Epidermal melanocyte (primary cell): ENCODE data around the gene GARNL3.

Source experiments
- DNase-seq: peaks from one replicate; pipeline ENCODE4 v3.0.0; 2011; ENCODE audit warnings: low spot score; ENCODE audit not compliant: insufficient read length

GARNL3 gene

GRCh38 chr9:127346584-127346983 is 82.0 kb downstream of the GARNL3 start:
- no peak for DNase-seq

GRCh38 chr9:127347831-127348776 is 83.5 kb downstream of the GARNL3 start:
- peak; percentile 48 for DNase-seq

- no peak for DNase-seq
These were observed 85.0 kb downstream of the GARNL3 start for GRCh38 chr9:127349483-127350113.

- no peak for DNase-seq
These were observed 86.9 kb downstream of the GARNL3 start for GRCh38 chr9:127351182-127352166.

- no peak for DNase-seq
These were observed 89.3 kb downstream of the GARNL3 start for GRCh38 chr9:127353882-127354281.

- no peak for DNase-seq
These were observed 92.3 kb downstream of the GARNL3 start for GRCh38 chr9:127356906-127357305.

GRCh38 chr9:127358023-127358535 is 93.5 kb downstream of the GARNL3 start:
- DNase-seq: no peak

GRCh38 chr9:127358770-127359169 is 94.2 kb downstream of the GARNL3 start:
- DNase-seq: no peak

- DNase-seq: no peak
These were observed 95.7 kb downstream of the GARNL3 start for GRCh38 chr9:127360250-127360649.

GRCh38 chr9:127360829-127361228 is 96.3 kb downstream of the GARNL3 start:
- DNase-seq: no peak

GRCh38 chr9:127361561-127361960 is 97.0 kb downstream of the GARNL3 start:
- no peak for DNase-seq

GRCh38 chr9:127362829-127363228 is 98.3 kb downstream of the GARNL3 start:
- DNase-seq: no peak

- DNase-seq: no peak
These were observed 100.9 kb downstream of the GARNL3 start for GRCh38 chr9:127365461-127365860.

- DNase-seq: no peak
These were observed 102.0 kb downstream of the GARNL3 start for GRCh38 chr9:127366594-127366993.

GRCh38 chr9:127368852-127369402 is 104.4 kb downstream of the GARNL3 start:
- no peak for DNase-seq

GRCh38 chr9:127369428-127369827 is 104.9 kb downstream of the GARNL3 start:
- DNase-seq: no peak

- no peak for DNase-seq
These were observed 105.6 kb downstream of the GARNL3 start for GRCh38 chr9:127370147-127370579.

GRCh38 chr9:127370672-127371648 is 106.4 kb downstream of the GARNL3 start:
- no peak for DNase-seq

GRCh38 chr9:127380479-127380878 is 115.9 kb downstream of the GARNL3 start:
- no peak for DNase-seq

GRCh38 chr9:127382541-127382940 is 118.0 kb downstream of the GARNL3 start:
- DNase-seq: peak; percentile 52
